Adipocyte (in vitro differentiated cells): ENCODE results near the gene ETF1.
"Not testable (repeated sequence)": the region's sequence is repeated elsewhere in the genome, so short reads cannot be mapped to it uniquely, and the experiment has no call there.

Experiments
- DNase-seq: peaks from one replicate; pipeline ENCODE4 v3.0.0-alpha.2; 2015; ENCODE audit warnings: low read depth
- H3K27me3 ChIP-seq: replicated peaks from 2 replicates; pipeline ENCODE4 v1.7.0; 2013; ENCODE audit warnings: mild to moderate bottlenecking, low read length, moderate library complexity; ENCODE audit not compliant: control insufficient read depth, insufficient read depth
- H3K36me3 ChIP-seq: 2 replicates; pipeline ENCODE4 v1.7.0; 2013; ENCODE audit warnings: low read length, mild to moderate bottlenecking, moderate library complexity; ENCODE audit not compliant: control insufficient read depth, insufficient read depth, severe bottlenecking
- H3K4me1 ChIP-seq: 2 replicates; pipeline ENCODE4 v1.7.0; 2013; ENCODE audit warnings: mild to moderate bottlenecking, low read length, moderate library complexity; ENCODE audit not compliant: control insufficient read depth, insufficient read depth
- H3K4me3 ChIP-seq: 2 replicates; pipeline ENCODE4 v1.7.0; 2013; ENCODE audit warnings: mild to moderate bottlenecking, low read length, moderate library complexity
- H3K9ac ChIP-seq: 2 replicates; pipeline ENCODE4 v1.7.0; 2013; ENCODE audit warnings: mild to moderate bottlenecking, low read length, moderate library complexity
- H3K9me3 ChIP-seq: 2 replicates; pipeline ENCODE4 v1.7.0; 2013; ENCODE audit warnings: mild to moderate bottlenecking, low read length, moderate library complexity; ENCODE audit not compliant: control insufficient read depth

The ETF1 gene

DNA sequence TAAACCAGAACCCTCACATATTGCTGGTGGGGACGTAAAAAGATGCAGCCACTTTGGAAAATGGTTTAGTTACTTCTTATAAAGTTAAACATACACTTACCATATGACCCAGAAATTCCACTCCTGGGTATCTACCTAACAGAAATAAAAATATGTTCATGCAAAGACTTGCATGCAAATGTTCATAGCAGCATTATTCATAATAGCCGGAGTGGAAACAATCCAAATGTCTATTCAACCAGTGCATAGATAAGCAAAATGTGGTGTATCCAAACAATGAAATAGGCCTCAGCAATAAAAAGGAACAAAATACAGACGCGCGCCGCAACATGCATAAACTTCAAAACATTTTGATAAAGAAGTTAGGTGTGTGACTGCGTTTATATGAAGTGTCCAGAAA is 66.1 kb downstream of the ETF1 start:
- Histone ChIP-seq H3K27me3 (no peaks in the 10 kb centered on the region), H3K4me3 (no peak overlapping the region), H3K4me1 (no peaks in the 10 kb centered on the region), H3K36me3 (no peaks in the 10 kb centered on the region), H3K9ac (no peak overlapping the region), H3K9me3 (no peaks in the 10 kb centered on the region)
- no peak for DNase-seq

DNA sequence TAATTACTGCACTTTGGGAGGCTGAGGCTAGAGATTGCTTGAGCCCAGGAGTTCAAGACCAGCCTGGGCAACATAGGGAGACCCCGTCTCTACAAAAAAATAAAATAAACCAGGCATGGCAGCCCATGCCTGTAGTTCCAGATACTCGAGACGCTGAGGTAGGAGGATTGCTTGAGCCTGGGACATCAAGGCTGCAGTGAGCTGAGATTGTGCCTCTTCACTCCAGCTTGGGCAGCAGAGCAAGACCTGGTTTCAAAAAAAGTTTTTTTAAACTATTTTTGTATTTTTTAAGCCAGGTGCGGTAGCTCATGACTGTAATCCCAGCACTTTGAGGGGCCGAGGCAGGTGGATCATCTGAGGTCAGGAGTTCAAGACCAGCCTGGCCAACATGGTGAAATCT is 69.9 kb downstream of the ETF1 start:
- DNase-seq, H3K36me3 ChIP-seq, H3K9me3 ChIP-seq, H3K27me3 ChIP-seq, H3K4me3 ChIP-seq, H3K9ac ChIP-seq, H3K4me1 ChIP-seq: not testable (repeated sequence)

DNA sequence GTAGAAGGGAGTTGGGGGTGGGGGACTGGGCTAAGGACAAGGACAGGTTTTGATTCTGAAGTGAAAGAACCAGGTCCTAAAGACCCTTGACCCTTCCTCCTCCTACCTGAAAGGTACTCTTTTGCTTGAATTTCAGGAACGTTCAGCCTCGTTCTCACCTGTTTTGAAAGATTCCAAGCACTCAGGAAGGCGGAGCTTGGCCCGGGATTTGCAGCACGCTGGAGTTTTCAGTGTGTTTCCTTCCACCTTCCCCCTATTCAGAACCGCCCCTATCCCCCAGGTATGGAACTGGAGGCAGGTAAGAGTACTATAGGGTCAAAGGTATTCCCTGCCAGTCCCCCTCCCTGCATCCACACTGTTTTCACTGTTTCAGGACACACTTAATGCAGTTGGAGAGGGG is 70.7 kb downstream of the ETF1 start:
- H3K9me3 ChIP-seq: no peaks in the 10 kb centered on the region
- no peaks in the 10 kb centered on the region for H3K4me1 ChIP-seq
- DNase-seq: no peak
- no peak overlapping the region for H3K9ac ChIP-seq
- H3K27me3 ChIP-seq: no peaks in the 10 kb centered on the region
- no peak overlapping the region for H3K4me3 ChIP-seq
- H3K36me3 ChIP-seq: no peaks in the 10 kb centered on the region

DNA sequence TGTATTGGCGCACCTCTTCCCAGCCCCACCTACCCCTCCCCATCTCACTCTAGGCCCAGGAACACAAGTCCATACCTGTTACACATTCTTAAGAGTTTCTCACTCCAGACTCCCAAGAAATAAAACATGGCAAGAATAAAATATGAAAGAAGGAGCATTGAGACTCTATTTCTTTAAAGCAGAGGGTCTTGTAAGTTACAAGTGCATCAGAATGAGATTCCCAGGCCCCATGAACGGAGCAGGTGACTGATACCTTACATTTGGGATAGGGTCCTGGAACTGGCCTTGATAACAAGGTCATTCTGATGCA is 72.0 kb downstream of the ETF1 start:
- H3K9me3 ChIP-seq: no peaks in the 10 kb centered on the region
- no peak overlapping the region for H3K9ac ChIP-seq
- H3K4me3 ChIP-seq: no peak overlapping the region
- no peaks in the 10 kb centered on the region for H3K36me3 ChIP-seq
- H3K4me1 ChIP-seq: peaks cover 8% of the 10 kb centered on the region
- H3K27me3 ChIP-seq: no peaks in the 10 kb centered on the region
- no peak for DNase-seq

DNA sequence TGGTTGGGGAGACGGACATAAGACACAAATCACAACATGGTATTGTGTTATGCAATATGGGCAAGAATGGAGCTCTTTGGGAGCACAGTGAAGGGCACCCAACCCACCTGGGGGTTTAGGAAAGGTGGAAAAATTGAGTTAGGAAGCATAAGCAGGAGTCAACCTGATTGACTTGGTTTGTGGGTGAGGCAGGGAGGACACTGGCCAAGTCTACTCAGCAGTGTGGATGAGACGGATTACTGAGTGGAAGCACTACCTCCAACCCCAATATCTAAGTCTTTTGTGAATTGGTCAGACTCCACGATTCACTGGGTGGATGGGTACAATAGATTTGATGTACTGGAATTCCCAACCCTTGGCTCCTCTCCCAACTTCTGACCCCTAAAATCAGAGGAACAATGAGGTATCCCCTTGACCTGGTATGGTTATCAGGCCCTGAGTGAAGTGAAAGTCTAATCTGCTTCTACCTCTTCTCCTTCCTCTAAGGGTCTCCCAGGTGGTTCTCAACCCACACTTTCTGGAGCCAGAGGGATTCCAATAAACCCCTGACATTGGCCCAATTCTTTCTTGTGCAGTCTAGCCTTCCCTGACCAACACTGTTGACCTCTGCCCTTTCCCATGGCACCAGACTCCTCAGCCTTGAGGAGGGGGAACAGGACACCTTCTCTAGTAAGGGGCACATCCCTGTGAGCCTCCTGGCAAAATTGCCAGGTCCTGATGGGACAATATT is 72.5 kb downstream of the ETF1 start:
- no peaks in the 10 kb centered on the region for H3K27me3 ChIP-seq
- DNase-seq: no peak
- no peaks in the 10 kb centered on the region for H3K9me3 ChIP-seq
- no peaks in the 10 kb centered on the region for H3K36me3 ChIP-seq
- no peak overlapping the region for H3K4me3 ChIP-seq
- H3K4me1 ChIP-seq: peaks cover 11% of the 10 kb centered on the region
- H3K9ac ChIP-seq: no peak overlapping the region

DNA sequence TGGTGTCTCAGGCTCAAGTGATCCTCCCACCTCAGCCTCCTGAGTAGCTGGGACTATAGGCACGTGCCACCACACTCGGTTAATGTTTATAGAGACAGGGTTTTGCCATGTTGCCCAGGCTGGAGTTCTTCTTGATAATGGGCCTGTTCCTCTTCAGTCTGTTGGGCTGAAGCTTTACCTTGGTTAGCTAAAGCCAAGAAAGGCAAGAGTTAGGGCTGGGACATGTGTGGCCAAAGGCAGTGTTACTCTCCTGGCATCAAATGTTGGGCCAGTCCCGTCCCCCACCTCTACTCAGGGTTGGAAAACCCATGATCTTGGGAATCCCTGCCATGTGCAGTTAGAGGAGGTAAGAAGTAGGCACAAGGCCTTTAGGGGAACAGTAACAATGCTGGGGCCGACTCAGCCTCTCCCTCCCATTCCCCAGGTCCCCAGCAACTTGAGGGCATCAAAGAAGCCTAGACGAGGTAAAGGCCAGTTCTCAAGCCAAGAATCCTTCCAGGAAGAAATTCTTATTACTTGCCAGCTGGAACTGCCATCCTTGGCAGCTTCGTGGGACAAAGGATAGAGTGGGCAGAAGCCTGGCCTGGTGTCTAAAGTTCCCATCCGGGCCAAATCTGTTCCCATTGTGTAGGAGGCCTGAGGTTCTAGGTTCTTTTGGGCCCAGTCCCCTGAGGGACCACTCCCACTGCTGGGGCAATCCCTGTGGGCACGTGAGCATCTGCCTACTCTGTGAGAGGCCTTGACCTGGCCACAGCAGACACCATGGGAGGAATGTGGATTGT is 73.3 kb downstream of the ETF1 start:
- no peak overlapping the region for H3K9ac ChIP-seq
- no peaks in the 10 kb centered on the region for H3K9me3 ChIP-seq
- no peaks in the 10 kb centered on the region for H3K27me3 ChIP-seq
- H3K4me3 ChIP-seq: no peak overlapping the region
- DNase-seq: peak; percentile 94
- H3K4me1 ChIP-seq: peaks cover 11% of the 10 kb centered on the region
- H3K36me3 ChIP-seq: no peaks in the 10 kb centered on the region

DNA sequence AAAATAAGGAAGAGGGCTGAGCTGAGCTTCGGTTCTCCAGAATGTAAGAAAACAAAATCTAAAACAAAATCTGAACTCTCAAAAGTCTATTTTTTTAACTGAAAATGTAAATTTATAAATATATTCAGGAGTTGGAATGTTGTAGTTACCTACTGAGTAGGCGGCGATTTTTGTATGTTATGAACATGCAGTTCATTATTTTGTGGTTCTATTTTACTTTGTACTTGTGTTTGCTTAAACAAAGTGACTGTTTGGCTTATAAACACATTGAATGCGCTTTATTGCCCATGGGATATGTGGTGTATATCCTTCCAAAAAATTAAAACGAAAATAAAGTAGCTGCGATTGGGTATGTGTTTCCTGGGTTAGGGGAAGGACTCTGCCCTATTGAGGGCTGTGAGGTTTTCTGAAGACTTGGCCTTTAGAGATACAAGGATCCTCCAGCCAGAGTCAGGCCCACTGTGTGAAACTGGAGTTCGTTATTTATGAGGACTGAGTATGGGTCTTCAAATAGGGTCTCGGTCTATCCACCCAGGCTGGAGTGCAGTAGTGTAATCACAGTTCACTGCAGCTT is 74.0 kb downstream of the ETF1 start:
- Histone ChIP-seq H3K4me1 (peaks cover 11% of the 10 kb centered on the region), H3K36me3 (no peaks in the 10 kb centered on the region), H3K9me3 (no peaks in the 10 kb centered on the region), H3K27me3 (no peaks in the 10 kb centered on the region), H3K9ac (no peak overlapping the region), H3K4me3 (no peak overlapping the region)
- DNase-seq: peak; percentile 84

DNA sequence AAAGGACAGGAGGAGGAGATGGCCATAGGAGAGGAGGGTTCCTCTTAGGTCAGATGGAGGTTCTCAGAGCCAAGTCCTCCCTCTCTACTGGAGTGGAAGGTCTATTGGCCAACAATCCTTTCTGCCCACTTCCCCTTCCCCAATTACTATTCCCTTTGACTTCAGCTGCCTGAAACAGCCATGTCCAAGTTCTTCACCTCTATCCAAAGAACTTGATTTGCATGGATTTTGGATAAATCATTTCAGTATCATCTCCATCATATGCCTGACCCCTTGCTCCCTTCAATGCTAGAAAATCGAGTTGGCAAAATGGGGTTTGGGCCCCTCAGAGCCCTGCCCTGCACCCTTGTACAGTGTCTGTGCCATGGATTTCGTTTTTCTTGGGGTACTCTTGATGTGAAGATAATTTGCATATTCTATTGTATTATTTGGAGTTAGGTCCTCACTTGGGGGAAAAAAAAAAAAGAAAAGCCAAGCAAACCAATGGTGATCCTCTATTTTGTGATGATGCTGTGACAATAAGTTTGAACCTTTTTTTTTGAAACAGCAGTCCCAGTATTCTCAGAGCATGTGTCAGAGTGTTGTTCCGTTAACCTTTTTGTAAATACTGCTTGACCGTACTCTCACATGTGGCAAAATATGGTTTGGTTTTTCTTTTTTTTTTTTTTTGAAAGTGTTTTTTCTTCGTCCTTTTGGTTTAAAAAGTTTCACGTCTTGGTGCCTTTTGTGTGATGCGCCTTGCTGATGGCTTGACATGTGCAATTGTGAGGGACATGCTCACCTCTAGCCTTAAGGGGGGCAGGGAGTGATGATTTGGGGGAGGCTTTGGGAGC is 74.7 kb downstream of the ETF1 start:
- Histone ChIP-seq H3K9me3 (no peaks in the 10 kb centered on the region), H3K27me3 (no peaks in the 10 kb centered on the region), H3K4me1 (peaks cover 14% of the 10 kb centered on the region), H3K9ac (no peak overlapping the region), H3K36me3 (no peaks in the 10 kb centered on the region), H3K4me3 (no peak overlapping the region)
- DNase-seq: peak; percentile 74

DNA sequence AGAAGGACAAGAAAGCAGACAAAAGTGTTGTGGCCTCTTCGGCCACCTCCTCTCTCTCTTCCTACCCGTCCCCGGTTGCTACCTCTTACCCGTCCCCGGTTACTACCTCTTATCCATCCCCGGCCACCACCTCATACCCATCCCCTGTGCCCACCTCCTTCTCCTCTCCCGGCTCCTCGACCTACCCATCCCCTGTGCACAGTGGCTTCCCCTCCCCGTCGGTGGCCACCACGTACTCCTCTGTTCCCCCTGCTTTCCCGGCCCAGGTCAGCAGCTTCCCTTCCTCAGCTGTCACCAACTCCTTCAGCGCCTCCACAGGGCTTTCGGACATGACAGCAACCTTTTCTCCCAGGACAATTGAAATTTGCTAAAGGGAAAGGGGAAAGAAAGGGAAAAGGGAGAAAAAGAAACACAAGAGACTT is 75.3 kb downstream of the ETF1 start:
- H3K9ac ChIP-seq: no peak overlapping the region
- no peaks in the 10 kb centered on the region for H3K36me3 ChIP-seq
- no peak overlapping the region for H3K4me3 ChIP-seq
- H3K4me1 ChIP-seq: peaks cover 17% of the 10 kb centered on the region
- no peaks in the 10 kb centered on the region for H3K9me3 ChIP-seq
- no peaks in the 10 kb centered on the region for H3K27me3 ChIP-seq
- DNase-seq: no peak

DNA sequence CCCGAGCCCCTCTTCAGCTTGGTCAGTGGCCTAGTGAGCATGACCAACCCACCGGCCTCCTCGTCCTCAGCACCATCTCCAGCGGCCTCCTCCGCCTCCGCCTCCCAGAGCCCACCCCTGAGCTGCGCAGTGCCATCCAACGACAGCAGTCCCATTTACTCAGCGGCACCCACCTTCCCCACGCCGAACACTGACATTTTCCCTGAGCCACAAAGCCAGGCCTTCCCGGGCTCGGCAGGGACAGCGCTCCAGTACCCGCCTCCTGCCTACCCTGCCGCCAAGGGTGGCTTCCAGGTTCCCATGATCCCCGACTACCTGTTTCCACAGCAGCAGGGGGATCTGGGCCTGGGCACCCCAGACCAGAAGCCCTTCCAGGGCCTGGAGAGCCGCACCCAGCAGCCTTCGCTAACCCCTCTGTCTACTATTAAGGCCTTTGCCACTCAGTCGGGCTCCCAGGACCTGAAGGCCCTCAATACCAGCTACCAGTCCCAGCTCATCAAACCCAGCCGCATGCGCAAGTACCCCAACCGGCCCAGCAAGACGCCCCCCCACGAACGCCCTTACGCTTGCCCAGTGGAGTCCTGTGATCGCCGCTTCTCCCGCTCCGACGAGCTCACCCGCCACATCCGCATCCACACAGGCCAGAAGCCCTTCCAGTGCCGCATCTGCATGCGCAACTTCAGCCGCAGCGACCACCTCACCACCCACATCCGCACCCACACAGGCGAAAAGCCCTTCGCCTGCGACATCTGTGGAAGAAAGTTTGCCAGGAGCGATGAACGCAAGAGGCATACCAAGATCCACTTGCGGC is 75.9 kb downstream of the ETF1 start:
- Histone ChIP-seq H3K27me3 (no peaks in the 10 kb centered on the region), H3K9me3 (no peaks in the 10 kb centered on the region), H3K36me3 (no peaks in the 10 kb centered on the region), H3K4me3 (peak overlapping the region; percentile 90), H3K9ac (peak overlapping the region; percentile 71), H3K4me1 (peaks cover 17% of the 10 kb centered on the region)
- DNase-seq: peak; percentile 36
